Suppressor macrophage treated with lipopolysaccharide for 4 hours (primary cell): Measurements from ENCODE around the gene PDS5A.
"Not testable (repeated sequence)": the region's sequence is repeated elsewhere in the genome, so short reads cannot be mapped to it uniquely, and the experiment has no call there.

Source experiments
- DNase-seq: peaks from one replicate; pipeline ENCODE4 v3.0.0-alpha.2; 2020

The PDS5A gene

DNA sequence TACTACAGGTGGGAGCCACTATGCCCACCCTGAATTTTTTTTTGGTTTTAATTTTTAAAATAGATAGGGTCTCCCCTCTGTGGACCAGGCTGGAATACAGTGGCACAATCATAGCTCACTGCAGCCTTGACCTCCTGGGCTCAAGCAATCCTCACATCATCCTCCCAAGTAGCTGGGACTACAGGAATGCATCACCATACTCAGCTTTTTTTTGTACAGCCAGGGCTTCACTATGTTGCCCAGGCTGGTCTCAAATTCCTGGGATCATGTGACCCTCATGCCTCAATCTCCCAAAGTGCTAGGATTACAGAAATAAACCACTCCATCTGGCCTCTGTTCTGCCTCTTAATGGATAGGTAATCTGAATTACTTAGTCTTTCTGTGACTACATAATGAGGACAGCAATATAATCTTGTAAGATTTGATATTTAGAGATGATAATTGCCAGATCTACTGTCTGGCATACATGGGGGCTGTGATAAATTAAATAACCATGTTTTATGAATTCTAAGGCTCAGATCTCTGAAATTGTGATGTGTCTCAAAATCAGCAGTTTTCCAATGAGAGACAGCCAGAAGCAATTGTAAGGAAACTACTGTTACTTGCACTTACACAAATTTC lies 26.7 kb downstream of the PDS5A start:
- DNase-seq, result no peak

DNA sequence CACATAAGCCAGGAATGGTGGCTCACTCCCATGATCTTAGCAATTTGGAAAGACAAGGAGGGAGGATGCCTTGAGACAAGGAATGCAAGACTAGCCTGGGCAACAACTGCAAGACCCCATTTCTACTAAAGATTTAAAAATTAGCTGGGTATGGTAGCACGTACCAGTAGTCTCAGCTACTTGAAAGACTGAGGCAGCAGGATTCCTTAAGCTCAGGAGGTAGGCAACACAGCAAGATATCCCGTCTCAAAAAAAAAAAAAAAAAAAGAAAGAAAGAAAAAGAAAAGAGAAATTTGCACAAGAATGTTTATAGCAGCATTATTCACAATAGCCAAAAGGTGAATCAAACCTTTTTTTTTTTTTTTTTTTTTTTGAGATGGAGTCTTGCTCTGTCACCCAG lies 29.7 kb downstream of the PDS5A start:
- no peak for DNase-seq

DNA sequence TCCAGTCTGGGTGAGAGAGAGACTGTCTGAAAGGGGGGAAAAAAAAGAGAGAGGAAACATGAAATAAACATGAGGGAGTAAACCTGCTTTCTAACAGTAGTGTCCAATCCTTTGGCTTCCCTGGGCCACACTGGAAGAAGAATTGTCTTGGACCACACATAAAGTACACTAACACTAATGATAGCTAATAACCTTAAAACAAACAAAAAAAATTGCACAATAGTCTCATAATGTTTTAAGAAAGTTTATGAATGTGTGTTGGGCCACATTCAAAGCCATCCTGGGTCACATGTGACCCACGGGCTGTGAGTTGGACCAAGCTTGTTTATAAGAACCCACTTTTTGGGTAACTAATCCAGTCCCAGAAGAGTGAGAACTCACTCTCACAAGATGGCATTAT lies 30.3 kb downstream of the PDS5A start:
- DNase-seq, result no peak

DNA sequence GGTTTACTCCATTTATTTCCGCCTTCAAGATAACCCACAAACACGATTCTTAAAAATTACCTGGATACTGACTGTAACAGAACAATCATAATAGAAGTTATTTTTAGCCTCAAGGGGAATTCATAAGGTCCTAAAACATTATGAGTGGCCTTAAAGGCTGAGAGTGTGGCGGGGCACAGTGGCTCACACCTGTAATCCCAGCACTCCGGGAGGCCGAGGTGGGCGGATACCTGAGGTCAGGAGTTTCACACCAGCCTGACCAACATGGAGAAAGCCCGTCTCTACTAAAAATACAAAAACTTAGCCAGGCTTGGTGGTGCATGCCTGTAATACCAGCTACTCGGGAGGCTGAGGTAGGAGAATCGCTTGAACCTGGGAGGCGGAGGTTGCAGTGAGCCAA lies 33.5 kb downstream of the PDS5A start:
- DNase-seq, result not testable (repeated sequence)

- DNase-seq, result no peak
Observed at GRCh38 chr4:39942507-39942906, 35.2 kb downstream of the PDS5A start.

DNA sequence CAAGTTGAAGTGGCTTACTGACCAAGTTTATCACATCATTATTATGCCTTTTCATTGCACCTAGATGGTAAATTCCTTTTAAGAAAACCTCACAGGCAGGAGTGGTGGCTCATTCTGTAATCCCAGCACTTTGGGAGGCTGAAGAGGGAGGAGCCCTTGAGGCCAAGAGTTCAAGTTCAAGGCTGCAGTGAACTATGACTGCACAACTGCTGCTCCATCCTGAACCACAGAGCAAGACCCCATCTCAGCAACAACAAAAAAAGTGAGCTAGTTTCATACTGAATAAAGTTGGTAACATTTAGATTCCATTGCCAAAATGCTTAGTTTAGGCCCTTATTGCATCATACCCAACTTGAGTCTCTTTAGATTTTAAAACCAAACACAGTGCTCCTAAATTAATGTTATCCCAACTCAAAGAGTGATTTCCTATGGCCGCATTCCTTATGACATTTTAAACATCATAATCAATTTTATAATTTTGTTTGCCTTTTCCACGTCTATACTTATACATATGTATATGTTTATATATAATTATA lies 36.0 kb downstream of the PDS5A start:
- no peak for DNase-seq

GRCh38 chr4:39937683-39938268 lies 39.9 kb downstream of the PDS5A start:
- no peak for DNase-seq

GRCh38 chr4:39936565-39937418 lies 40.9 kb downstream of the PDS5A start:
- DNase-seq, result no peak

DNA sequence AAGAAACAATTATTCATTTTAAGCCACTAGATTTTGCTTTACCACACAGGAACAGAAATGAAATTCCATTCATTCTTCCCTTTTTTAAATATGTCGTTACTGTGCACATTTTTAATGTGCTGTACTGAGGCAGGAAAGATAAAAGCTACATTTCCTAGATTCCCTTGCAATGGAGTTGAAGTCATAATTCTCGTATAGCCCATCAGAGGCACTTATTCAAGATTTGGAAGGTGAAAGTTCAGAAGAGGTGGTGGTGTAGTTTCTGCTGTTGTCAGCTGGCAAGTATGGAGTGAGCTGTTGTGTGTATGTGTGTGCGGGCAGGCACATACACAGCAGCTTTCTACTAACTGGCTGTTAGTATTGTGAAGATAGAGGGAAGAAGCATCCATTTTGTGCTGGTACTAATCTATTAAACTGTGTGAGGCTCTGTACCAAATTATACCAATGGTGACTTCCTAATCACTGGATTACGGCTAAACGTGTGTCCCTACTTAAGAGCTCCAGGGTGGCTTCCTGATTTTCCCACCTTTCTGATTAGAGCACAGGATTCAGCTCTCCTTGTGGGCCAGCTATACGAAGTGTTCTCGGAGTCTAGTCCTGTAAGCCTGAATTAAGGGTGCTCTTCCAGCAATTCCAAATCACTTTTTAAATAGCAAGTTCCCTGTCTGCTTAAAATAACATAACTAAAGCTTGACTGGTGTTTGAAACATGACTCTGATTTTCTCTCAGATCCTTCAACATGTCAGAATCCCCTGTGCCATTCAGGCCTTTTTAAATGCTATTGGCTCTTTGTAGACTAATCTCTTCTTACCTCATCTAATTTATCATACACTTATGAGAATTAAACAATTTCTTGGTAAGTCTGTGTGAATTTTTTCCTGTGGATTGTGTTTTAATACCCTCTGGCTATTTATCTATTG lies 43.8 kb downstream of the PDS5A start:
- DNase-seq, result no peak

DNA sequence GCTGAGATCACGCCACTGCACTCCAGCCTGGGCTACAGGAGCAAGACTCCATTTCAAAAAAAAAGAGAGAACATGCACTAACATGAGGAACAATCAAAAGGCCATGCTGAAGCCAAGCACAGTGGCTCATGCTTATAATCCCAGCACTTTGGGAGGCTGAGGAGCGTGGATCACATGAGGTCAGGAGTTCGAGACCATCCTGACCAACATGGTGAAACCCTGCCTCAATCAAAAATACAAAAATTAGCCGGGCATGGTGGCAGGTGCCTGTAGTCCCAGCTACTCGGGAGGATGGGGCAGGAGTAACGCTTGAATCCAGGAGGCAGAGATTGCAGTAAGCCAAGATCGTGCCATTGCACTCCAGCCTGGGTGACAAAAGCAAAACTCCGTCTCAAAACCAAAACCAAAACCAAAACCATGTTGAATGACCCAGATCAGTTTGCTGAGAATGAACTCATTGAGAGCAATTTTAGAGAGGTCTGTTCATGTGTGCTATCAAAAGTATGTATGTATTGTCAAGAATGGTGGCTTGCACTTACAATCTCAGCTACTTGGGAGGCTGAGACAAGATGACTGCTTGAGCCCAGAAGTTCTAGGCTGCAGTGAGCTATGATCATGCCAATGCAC lies 44.8 kb downstream of the PDS5A start:
- DNase-seq, result peak; percentile 70

DNA sequence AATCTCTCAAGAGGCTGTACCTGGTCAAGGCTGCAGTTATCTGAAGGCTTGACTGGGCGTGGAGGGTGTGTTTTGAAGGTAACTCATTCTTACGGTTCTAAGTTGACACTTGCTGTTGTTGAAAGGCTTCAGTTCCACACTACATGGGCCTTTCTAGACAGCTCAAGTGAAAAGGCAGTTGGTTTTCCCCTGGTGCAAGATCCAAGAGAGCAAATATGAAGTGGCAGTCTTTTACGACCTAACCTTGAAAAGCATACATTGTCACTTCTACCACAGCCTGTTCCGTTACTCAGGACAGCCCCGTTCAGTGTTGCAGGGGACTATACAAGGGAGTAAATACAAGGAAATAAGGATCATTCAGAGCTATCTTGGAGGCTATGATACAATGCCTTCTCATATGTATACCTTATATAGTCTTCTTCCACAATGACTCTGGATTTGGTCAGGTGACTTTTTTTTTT lies 46.2 kb downstream of the PDS5A start:
- DNase-seq, result no peak

DNA sequence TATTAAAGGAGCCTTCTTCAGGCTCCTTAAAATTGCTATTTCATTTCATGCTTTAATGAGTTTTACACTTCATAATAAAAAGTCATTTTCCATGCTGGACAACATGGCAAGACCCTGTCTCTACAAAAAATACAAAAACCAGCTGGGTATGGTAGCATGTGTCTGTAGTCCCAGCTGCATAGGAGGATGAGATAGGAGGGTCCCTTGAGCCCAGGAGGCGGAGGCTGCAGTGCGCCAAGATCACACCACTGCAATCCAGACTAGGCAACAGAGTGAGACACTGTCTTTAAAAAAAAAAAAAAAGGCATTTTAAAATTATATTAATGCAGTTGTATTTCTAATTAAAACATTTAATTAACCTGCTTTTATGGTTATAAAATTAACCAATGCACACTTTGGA lies 49.2 kb downstream of the PDS5A start:
- no peak for DNase-seq

- no peak for DNase-seq
Observed at GRCh38 chr4:39924014-39924413, 53.7 kb downstream of the PDS5A start.

GRCh38 chr4:39922399-39922798 lies 55.3 kb downstream of the PDS5A start:
- no peak for DNase-seq

DNA sequence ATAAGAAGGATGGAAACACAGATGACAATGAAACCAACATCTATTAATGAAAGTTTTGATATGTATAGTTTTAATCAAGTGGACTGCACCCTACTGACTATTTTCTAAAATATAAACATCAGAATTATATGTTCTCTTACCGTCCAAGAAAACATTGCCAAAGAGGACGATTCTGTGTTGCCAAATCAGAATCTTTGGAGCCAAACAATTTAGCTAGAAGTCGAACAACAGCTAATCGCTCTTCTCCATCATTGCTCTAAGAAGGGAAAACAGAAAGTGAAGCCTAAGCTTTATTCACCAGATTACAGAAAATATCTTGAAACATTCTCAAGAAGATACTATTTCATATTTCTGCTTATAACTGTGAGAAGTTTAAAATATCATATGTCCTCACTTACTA lies 64.2 kb downstream of the PDS5A start:
- no peak for DNase-seq

- DNase-seq, result no peak
Observed at GRCh38 chr4:39910064-39910463, 67.6 kb downstream of the PDS5A start.

DNA sequence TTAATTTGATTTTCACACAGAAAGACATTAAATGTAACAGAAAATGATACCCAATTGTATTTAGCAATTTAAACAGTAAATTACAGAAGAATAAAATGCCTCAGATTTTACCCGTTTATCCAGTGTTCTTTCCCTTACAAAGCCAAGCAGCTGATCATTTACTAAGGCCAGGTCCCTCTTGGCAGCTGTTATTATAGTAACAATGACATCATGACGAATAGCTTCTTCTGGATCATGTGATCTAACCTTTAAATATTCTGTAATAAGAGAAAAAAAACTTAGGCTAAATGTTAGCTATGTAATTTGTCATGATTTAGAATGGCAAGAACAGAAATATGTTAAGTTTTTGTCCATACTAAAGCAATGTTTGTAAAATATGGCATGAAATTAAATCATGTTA lies 69.4 kb downstream of the PDS5A start:
- DNase-seq, result no peak

GRCh38 chr4:39905656-39906055 lies 72.1 kb downstream of the PDS5A start:
- no peak for DNase-seq

- not testable (repeated sequence) for DNase-seq
Observed at GRCh38 chr4:39905019-39905418, 72.7 kb downstream of the PDS5A start.

GRCh38 chr4:39900966-39901365 lies 76.7 kb downstream of the PDS5A start:
- DNase-seq, result no peak

DNA sequence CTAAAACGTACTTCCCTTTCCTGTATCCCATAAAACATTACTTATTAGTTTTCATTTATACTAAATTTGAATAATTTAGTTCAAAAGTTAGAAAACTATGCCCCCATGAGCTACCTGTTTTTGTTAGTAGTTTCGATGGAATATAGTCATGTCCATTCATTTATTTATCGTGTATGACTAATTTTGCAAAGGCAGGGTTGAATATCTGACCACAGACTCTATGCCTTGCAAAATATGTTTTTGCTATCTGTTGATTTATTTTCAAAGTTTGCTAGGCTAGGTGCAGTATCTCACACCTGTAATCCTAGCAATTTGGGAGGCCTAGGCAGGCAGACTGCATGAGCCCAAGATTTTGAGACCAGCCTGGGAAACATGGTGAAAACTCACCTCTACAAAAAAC lies 78.4 kb downstream of the PDS5A start:
- no peak for DNase-seq

GRCh38 chr4:39898015-39898414 lies 79.7 kb downstream of the PDS5A start:
- DNase-seq, result no peak
